Tibial nerve (tissue), 4 donors: Measurements from ENCODE around the gene CYP27C1. TPM values are rescaled to one million over a fixed set of nuclear protein-coding genes. Genes with fewer than 3 reads are reported as not detected.
"Not testable (repeated sequence)": the region's sequence is repeated elsewhere in the genome, so short reads cannot be mapped to it uniquely, and the experiment has no call there.

ENCODE experiments used
- DNase-seq, 2 donors: peaks; one replicate each; pipeline ENCODE4 v3.0.0-alpha.2; 2019; ENCODE audit warnings: low spot score in 2 of 2
- H3K27ac ChIP-seq, 4 donors: fragments of 200-600 bp; sonication (generic) in 3 of 4; one replicate each; pipeline ENCODE4 v1.5.1; 2017 to 2019; ENCODE audit warnings: mild to moderate bottlenecking in 1 of 4
- H3K27me3 ChIP-seq, 2 donors: fragments of 200-600 bp; sonication (generic) in 1 of 2; one replicate each; pipeline versions ENCODE4 v1.5.1 to v1.6.0; 2017 to 2019
- H3K36me3 ChIP-seq, 3 donors: fragments of 200-600 bp; sonication (generic); one replicate each; pipeline ENCODE4 v1.5.1; 2018 to 2019
- H3K4me1 ChIP-seq, 4 donors: fragments of 200-600 bp; sonication (generic) in 3 of 4; one replicate each; pipeline ENCODE4 v1.5.1; 2017 to 2019
- H3K4me3 ChIP-seq, 4 donors: fragments of 200-600 bp; sonication (generic) in 3 of 4; one replicate each; pipeline ENCODE4 v1.5.1; 2017 to 2019; ENCODE audit warnings: mild to moderate bottlenecking in 1 of 4, moderate library complexity in 1 of 4
- H3K9me3 ChIP-seq, 4 donors: fragments of 200-600 bp; sonication (generic) in 3 of 4; one replicate each; pipeline ENCODE4 v1.5.1; 2017 to 2019
- EP300 ChIP-seq, 2 donors: sonication (generic); formaldehyde crosslinking; IDR thresholded peaks; one replicate each; pipeline ENCODE4 v1.6.1; 2017; ENCODE audit warnings: antibody characterized with exemption in 2 of 2, mild to moderate bottlenecking in 1 of 2
- POLR2A ChIP-seq, 2 donors: fragments of 450-650 bp; IDR thresholded peaks; one replicate each; pipeline ENCODE4 v1.6.1; 2017; ENCODE audit warnings: antibody characterized with exemption in 2 of 2, mild to moderate bottlenecking in 2 of 2, moderate library complexity in 2 of 2
- WGBS, 2 donors: methylation state at CpG; one replicate each; pipeline ENCODE4 v1.1.5; 2018; 5-methylcytosine and 5-hydroxymethylcytosine counted together
- total RNA-seq, 4 donors: library from RNA; depleted of rRNA; stranded (reverse); fragments of >200 nt; gene quantifications; one replicate each; pipeline ENCODE4 v1.1.0, GENCODE V29; 2016
- TF ChIP-seq, protein P1 (sequence below), 5 experiments: fragments of 200-600 bp in 3 of 5; fragments of 450-650 bp in 2 of 5; sonication (generic) in 3 of 5; IDR thresholded peaks; one replicate each; pipeline ENCODE4 v1.5.1; 2016 to 2019; ENCODE audit warnings: antibody characterized with exemption in 5 of 5, mild to moderate bottlenecking in 3 of 5, moderate library complexity in 2 of 5

Gene CYP27C1
- total RNA-seq, 4 donors from 2014 or later: 0.42 to 1.2 (median 0.73) TPM

- 40 to 43% methylated on average over 2 of the region's 2 CpGs for WGBS, 2 donors
- H3K9me3 ChIP-seq: peaks cover 0 to 21% (median 0%) of the 10 kb centered on the region in 4 donors
- H3K36me3 ChIP-seq: no peaks in the 10 kb centered on the region
- H3K4me3 ChIP-seq: no peak overlapping the region
- H3K27me3 ChIP-seq: peaks cover 0 to 20% of the 10 kb centered on the region in 2 donors
- DNase-seq: no peak
- peaks cover 0 to 23% (median 13%) of the 10 kb centered on the region in 4 donors for H3K4me1 ChIP-seq
- TF ChIP-seq, protein P1, sequence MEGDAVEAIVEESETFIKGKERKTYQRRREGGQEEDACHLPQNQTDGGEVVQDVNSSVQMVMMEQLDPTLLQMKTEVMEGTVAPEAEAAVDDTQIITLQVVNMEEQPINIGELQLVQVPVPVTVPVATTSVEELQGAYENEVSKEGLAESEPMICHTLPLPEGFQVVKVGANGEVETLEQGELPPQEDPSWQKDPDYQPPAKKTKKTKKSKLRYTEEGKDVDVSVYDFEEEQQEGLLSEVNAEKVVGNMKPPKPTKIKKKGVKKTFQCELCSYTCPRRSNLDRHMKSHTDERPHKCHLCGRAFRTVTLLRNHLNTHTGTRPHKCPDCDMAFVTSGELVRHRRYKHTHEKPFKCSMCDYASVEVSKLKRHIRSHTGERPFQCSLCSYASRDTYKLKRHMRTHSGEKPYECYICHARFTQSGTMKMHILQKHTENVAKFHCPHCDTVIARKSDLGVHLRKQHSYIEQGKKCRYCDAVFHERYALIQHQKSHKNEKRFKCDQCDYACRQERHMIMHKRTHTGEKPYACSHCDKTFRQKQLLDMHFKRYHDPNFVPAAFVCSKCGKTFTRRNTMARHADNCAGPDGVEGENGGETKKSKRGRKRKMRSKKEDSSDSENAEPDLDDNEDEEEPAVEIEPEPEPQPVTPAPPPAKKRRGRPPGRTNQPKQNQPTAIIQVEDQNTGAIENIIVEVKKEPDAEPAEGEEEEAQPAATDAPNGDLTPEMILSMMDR (IDR thresholded peaks at IDR 0.05): no peak
- TF ChIP-seq EP300 (IDR thresholded peaks at IDR 0.05) (no peak), POLR2A (IDR thresholded peaks at IDR 0.05) (no peak)
- H3K27ac ChIP-seq: no peak overlapping the region
Observed at GRCh38 chr2:127216095-127216494, 4.0 kb downstream of the CYP27C1 start.

DNA sequence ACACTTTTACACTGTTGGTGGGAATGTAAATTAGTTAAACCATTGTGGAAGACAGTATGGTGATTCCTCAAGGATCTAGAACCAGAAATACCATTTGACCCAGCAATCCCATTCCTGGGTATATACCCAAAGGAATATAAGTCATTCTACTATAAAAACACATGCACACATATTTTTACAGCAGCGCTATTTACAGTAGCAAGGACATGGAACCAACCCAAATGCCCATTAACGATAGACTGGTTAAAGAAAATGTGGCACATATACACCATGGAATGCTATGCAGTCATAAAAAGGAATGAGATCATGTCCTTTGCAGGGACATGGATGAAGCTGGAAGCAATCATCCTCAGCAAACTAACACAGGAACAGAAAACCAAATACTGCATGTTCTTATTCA is 5.9 kb downstream of the CYP27C1 start:
- H3K4me3 ChIP-seq, H3K36me3 ChIP-seq, H3K4me1 ChIP-seq, H3K27me3 ChIP-seq, H3K27ac ChIP-seq, DNase-seq: not testable (repeated sequence)
- 79 to 87% methylated on average over 2 of the region's 2 CpGs for WGBS, 2 donors
- H3K9me3 ChIP-seq: peaks cover 0 to 21% (median 0%) of the 10 kb centered on the region in 4 donors

DNA sequence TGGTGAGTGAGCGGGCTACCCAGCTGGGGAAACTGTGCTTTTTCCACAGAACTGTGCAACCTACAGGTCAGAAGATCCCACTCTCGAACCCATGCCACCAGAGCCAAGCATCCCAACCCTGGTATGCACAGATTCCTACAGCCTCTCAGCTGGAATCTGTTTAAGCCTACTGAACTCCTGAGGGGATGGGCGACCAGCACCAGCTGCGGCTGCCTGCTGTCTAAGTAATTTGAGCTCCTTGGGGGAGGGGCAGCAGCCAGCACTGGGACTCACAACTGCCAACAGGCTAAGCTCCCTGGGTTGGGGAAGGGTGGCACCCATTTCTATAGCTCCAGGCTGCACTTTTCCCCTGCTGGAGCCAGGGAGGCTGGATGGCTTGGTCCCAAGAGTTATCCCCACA is 11.8 kb downstream of the CYP27C1 start:
- TF ChIP-seq, protein P1 (IDR thresholded peaks at IDR 0.05): no peak
- TF ChIP-seq POLR2A (IDR thresholded peaks at IDR 0.05): no peak
- TF ChIP-seq EP300 (IDR thresholded peaks at IDR 0.05): no peak
- Histone ChIP-seq H3K27me3 (no peaks in the 10 kb centered on the region), H3K27ac (no peak overlapping the region), H3K4me3 (no peak overlapping the region), H3K4me1 (no peaks in the 10 kb centered on the region), H3K36me3 (no peaks in the 10 kb centered on the region), H3K9me3 (peaks cover 0 to 10% (median 0%) of the 10 kb centered on the region in 4 donors)
- 66 to 82% methylated on average over 4 of the region's 4 CpGs for WGBS, 2 donors
- no peak for DNase-seq

DNA sequence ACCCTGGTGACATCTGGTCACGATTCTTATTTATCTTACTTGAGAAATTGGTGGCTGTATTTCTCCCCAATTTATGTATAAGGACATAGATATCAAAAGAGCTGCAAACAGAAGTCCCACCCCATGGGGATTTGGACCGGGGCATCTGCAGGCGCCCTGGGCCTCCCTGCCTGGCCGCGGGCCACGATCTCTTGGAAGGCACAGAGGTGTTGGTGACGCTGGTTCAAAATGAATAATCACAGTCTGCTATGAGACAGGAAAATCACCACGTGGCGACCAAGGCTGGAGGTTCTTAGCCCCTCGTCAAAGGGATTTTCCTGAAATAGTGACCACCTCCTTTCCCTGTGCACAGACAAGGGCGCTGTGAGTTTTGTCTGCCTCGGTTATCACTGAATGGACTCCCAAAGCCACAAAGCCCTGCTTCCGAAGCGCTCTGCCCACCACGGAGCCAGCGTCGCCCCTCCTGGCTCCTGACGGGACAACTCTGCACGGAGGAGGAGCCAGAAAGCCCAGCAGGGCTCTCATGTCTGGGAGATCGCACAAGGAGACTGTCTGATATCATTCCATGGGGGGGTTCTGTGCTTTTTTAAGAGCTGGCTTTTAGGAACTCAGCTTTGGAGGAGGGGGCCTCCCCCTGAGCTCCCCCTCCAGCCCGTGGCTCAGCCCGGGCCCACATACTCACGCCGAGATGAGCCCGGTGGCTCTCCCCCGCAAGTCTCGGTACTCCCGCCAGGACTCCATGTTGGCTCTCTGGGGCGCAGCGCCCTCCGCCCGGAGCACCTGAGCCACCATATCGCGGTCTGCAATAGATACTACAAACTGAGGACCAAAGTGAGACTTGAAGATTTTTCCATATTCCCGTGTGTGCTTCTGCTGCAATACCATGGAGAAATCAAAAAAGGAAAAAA is 14.6 kb downstream of the CYP27C1 start:
- H3K36me3 ChIP-seq: no peaks in the 10 kb centered on the region
- 84 to 90% methylated on average over 31 of the region's 35 CpGs for WGBS, 2 donors
- peaks cover 0 to 7% (median 0%) of the 10 kb centered on the region in 4 donors for H3K9me3 ChIP-seq
- no peak for DNase-seq
- TF ChIP-seq POLR2A (IDR thresholded peaks at IDR 0.05) (no peak), EP300 (IDR thresholded peaks at IDR 0.05) (no peak)
- TF ChIP-seq, protein P1 (IDR thresholded peaks at IDR 0.05): no peak
- no peak overlapping the region for H3K4me3 ChIP-seq
- no peaks in the 10 kb centered on the region for H3K27me3 ChIP-seq
- H3K4me1 ChIP-seq: no peaks in the 10 kb centered on the region
- H3K27ac ChIP-seq: no peak overlapping the region

DNA sequence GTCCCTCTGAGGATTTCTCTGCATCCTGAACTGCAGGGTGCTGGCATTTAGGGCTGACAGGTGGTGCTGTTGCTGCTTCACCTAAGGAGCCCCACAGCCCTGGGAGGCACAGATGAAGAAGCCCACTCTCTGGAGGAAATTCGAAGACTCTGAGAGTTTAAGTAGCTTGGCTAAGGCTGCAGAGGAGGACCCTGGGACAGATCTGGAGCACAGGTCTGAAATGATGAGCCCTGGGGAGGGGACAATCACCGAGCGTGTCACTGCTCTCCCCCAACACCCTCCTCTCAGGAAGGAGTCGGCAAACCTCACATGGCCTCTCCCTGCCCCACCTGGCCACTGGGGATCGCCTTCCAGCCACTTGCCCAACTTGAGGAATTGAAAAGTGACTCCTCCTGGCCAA is 18.6 kb downstream of the CYP27C1 start:
- no peaks in the 10 kb centered on the region for H3K36me3 ChIP-seq
- no peaks in the 10 kb centered on the region for H3K27me3 ChIP-seq
- peaks cover 0 to 1% (median 0%) of the 10 kb centered on the region in 4 donors for H3K9me3 ChIP-seq
- DNase-seq: no peak
- TF ChIP-seq EP300 (IDR thresholded peaks at IDR 0.05): no peak
- TF ChIP-seq POLR2A (IDR thresholded peaks at IDR 0.05): no peak
- TF ChIP-seq, protein P1 (IDR thresholded peaks at IDR 0.05): no peak
- no peak overlapping the region for H3K4me3 ChIP-seq
- WGBS, 2 donors: 74 to 75% methylated on average over 4 to 5 of the region's 5 CpGs
- no peak overlapping the region for H3K27ac ChIP-seq
- H3K4me1 ChIP-seq: no peaks in the 10 kb centered on the region
